ENCODE measurements around the gene ACAD11.

DNA sequence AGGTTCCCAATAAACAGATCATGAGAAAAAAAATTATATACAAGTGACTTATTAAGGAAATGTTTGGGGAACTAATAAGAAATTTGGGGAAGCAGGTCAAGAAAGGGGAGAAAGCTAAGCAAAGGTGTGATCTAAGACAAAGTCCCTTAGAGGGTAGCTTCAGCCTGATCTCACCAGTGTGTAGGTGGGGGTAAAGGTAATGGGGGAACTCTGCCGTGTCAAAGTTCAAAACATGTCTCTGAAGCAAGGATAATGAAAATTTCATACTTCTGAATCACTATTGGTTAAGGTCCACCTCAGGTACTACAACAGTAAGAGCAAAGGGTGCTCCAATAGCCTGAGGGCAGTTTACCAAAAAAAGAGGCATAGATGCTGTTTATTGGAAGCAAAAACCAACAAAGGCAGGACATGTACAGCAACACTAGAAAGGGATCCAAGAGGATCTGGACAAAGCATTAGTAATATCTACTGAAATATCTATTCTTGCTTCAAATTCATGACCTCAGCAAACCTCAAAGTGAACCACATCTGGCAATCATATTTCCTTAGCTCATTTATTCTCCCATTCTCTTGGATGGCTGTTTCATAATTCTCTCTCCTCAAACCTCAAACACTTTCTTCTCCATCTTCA lies 6.9 kb downstream of the ACAD11 start:
- TF ChIP-seq CTCF (IDR thresholded peaks at IDR 0.05) (no peak), POLR2A (IDR thresholded peaks at IDR 0.05) (no peak)

All from lower leg skin (tissue), 3 donors.